Fibroblast of skin of left biceps (primary cell): ENCODE results near the gene SLC27A5.
"Not testable (repeated sequence)": the region's sequence is repeated elsewhere in the genome, so short reads cannot be mapped to it uniquely, and the experiment has no call there.

Experiments
- DNase-seq, 2 experiments: peaks; one replicate each; pipeline ENCODE4 v3.0.0-alpha.2; 2013; ENCODE audit warnings: low read depth in 2 of 2

Gene SLC27A5

DNA sequence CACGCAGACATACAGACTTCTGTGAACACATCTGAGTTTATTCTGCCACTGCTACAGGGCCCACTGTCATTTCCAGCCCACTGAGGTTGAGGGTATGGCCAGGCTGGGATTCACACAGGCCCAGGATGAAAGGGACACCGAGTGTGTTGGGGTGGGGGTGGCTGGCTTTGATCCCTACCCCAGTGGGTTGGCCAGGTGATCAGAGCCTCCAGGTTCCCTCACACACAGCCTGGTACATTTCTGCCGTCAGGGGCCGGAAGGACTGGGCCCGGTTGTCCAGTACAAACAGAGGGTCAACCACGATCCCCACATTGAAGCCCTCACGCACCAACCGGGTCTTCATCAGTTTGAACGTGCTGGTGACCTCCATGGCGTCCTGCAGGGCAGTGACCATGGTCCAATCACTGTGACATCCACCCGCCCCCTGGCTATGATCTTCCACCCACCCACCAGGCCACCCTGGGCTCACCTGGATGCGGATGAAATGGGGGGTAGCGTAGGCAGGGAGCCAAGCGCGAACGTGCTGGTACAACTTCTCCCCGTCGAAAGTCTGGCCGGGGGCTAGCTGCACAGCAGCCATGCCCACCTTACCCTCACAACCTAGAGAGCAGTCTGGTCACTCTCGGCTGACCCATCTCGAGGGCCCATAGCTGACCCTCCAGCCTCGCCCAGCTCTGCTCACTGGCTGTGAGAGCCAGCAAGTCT lies 13.3 kb downstream of the SLC27A5 start:
- no peak for DNase-seq

DNA sequence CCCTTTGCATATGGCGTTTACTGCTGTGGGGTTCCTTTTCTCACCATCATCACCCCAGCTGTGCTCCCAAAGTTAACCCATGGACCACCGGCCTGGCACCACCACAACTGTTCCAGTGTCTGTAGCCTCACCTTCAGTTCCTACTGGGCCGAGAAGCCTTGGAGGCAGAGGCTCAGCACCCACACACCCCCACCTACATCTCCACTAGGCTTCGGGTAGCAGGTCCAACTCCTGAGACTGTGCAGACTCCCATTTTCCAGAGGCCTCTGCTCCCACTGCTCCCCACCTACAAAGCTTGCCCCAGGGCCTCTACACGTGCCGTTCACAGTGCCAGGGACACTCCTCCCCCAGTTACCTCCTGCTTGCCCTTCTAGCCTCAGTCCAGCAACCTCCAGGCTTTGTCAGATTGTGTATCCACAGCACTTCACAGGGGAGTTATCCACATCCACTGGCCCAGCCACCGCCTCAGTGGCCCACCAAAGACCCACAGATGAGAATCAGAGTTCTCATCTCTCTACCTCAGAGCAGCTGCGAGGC lies 14.1 kb downstream of the SLC27A5 start:
- DNase-seq, result no peak

DNA sequence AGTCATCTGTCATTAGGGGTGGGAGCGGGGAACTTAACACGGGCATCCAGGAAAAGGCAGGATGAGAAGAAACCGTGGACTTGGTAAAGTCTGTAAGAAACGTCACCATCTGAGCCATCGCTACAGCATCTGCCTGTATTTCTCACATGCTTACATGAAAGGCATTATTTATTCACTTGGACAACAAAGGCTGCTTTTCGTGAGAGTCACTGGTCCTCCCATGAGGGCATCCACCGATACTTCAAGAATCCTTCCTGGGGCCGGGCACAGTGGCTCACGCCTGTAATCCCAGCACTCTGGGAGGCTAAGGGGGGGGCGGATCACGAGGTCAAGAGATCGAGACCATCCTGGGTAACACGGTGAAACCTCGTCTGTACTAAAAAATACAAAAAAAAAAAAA lies 19.5 kb downstream of the SLC27A5 start:
- no peak for DNase-seq

DNA sequence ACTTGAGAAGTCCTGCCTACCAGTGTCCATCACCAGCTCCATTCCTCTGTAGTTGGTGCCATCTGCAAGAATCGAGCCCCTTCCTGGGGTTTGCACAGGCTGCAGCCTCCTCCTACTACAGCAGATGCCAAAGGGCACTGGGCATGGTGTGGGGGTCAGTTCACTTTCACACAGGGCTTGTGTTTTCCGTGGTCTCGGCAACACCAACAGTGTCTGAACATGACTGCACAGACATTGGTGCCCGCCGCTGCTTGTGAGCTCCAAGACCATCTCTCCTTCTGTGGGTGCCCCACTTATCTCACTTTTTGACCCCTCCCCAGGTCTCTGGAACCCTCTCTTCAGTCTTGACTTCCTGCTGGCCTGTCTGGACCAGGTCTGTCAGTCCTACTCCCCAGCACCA lies 20.4 kb downstream of the SLC27A5 start:
- DNase-seq, result no peak

DNA sequence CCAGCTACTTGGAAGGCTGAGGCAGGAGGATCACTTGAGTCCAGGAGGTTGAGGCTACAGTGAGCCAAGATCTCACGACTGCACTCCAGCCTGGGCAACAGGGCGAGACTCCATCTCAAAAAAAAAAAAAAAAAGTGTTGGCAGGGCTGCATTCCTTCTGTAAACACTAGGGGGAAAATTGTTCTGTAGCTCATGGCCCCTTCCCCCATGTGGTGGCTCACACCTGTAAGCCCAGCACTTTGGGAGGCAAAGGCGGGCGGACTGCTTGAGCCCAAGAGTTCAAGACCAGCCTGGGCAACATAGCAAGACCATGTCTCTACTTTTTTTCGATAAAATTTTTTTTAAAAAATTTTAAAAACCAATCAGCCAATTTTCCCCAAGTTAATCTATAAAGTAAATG lies 27.4 kb downstream of the SLC27A5 start:
- not testable (repeated sequence) for DNase-seq

DNA sequence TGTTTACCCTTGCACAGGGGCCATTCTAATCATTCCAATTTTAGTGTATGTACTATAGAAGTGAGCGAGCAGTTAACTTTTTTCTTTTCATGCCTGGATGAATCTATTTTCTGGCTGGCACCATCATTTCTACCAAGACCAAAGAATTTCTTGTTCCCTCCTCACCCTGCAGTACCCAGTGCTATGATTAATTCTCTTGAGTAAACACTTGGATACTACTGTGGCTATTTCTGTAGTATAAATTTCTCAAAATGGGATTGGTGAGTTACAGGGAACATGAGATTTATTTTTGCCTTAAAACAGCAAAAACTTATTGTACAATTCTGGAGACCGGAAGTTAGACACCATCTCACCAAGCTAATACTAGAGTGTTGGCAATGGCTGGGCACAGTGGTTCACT lies 28.0 kb downstream of the SLC27A5 start:
- DNase-seq, result no peak

DNA sequence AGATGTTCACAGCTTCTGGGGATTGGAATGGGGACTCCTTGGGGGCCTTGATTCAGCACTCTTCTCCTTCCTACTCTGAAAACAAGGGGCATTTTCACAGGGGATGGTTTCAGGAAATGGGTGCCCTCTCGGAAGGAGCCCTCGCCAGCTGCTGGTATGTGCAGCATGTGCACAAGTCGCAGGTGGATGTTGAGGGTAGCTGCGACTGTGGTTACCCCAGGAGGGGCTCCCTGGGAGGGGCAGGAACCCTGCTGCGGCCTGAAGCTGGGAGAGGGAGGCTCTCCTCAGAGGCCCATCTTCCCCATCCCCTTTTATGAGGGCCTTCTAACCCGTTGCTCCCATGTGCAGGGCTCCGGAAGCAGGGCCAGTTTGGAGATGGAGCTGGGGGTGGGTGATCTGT lies 29.4 kb downstream of the SLC27A5 start:
- DNase-seq, result no peak

DNA sequence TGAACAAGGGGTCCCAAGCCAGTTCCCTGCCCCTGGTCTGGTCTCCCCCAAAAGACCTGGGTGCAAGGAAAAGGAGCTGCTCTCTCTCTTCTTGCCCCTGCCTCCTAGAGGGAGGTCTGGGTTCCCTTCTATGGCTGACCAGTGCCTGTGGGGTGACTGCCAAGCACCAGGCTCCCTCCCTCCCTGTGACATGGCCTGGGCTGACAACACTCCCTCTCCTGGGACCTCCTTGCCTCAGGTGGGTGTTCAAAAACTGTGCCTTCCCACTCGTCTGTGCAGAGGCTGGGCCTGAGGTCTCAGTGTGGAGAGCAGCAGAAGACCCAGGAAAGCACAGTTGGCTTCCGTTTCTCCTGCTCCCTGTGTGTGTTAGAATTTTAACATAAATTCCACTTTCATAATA lies 31.0 kb downstream of the SLC27A5 start:
- no peak for DNase-seq

DNA sequence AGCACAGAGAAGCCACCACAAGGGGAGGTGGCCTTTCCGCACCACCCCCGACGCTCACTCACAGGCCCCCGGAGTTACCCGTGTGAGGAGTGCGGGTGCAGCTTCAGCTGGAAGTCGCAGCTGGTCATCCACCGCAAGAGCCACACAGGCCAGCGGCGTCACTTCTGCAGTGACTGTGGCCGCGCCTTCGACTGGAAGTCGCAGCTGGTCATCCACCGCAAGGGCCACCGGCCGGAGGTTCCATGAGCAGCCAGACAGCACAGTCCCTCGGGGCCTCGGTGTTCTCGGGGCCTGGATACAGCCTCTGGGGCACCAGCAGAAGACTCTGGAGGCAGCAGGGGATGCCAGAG lies 31.3 kb downstream of the SLC27A5 start:
- DNase-seq, result no peak

DNA sequence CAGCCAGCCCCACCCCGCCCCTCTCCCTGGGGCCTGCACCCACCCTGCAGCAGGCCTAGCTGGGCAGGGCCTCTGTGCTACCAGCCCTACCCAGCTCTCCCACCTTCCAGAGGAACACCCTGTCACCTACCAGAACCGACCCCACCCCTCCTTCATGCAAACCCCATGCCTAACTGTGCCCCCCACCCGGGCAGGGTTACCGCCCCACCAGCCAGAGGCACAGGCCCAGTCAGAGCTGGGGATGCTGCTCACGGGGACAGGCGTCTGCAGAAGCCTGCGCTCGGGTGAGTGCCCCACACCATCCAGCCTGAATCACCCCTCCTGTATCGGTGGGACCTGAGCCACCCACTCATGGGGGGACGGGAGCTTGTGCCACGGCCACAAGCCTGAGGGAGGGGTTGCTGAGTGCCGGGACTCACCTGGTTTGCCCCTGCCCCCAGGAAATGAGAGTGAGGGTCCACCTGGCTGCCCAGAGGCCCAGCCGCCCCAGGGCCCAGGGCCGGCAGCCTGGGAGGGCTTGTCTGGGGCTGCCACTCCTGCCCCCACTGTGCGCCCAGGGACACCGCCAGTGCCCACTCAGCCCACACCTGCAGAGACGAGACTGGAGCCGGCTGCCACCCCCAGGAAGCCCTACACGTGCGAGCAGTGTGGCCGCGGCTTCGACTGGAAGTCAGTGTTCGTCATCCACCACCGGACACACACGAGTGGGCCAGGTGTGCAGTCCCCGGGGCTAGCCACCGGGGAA lies 31.9 kb downstream of the SLC27A5 start:
- no peak for DNase-seq

DNA sequence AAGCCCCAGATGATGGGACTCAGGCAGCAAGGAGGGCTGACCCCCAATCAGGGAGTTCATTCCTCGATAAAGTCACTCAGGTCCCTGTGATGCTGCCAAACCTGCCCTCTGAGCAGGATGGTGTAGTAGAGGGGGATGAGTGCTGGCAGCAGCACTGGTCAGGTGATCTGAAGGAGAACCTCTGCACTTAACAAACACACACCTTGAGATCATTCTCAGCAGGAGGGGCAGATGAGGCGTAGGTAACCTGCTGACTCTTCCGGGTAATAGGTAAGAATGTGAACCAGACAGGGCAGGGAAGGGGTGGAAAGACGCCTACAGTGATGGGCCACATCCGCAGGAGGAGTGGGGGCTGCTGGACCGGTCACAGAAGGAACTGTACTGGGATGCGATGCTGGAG lies 32.5 kb downstream of the SLC27A5 start:
- DNase-seq, result no peak

DNA sequence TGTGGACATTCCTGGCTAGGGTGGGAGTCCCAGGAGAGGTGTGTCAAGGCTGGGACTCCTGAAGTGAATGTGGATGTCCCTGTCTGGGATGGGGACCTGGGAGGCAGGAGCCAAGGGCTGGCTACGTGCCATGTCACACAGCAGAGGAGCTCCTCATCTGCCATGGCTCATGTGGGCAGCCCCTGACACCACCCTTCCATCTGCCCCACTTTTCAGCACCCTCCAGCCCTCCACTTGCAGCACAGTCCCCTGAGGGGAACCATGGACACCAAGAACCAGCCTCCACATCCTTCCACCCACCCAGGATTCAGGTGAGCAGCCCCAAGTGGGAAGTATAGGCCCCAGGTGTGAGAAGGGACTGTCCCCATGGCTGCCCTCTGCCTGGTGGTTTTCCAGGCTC lies 33.9 kb downstream of the SLC27A5 start:
- no peak for DNase-seq

DNA sequence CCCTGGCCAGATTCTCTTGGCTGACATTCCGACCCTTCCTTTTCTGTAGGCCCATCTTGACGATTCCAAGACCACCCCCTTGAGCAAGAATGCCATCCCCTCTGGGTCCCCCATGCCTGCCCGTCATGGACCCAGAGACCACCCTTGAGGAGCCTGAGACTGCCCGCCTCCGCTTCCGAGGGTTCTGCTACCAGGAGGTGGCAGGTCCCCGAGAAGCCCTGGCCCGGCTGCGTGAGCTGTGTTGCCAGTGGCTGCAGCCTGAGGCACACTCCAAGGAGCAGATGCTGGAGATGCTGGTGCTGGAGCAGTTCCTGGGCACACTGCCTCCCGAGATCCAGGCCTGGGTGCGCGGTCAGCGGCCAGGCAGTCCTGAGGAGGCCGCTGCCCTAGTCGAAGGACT lies 34.7 kb downstream of the SLC27A5 start:
- no peak for DNase-seq

DNA sequence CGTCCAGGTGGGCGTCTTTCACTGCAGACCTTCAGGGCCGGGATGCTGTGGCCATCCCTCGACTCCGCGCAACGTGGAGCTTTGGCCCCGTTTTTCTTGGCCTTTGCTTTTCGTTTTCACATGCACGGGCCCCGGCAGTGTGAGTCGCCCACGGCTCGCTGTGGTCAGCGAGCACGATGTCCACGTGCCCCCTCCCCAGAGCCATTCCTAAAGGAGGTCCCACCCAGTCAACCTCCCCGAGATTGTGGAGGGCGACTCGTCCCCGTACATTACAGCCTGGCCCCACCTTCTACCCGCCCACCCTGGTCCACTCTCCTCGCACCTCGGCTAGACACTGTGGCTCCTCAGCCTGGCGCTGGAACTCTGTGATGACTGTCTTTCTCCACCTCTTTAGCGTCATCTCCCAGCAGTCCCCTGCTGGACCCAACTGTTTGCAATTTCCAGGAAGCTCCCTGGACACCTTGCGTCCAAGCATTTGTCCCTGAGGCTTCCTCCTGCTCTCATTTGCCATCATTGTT lies 35.2 kb downstream of the SLC27A5 start:
- no peak for DNase-seq

DNA sequence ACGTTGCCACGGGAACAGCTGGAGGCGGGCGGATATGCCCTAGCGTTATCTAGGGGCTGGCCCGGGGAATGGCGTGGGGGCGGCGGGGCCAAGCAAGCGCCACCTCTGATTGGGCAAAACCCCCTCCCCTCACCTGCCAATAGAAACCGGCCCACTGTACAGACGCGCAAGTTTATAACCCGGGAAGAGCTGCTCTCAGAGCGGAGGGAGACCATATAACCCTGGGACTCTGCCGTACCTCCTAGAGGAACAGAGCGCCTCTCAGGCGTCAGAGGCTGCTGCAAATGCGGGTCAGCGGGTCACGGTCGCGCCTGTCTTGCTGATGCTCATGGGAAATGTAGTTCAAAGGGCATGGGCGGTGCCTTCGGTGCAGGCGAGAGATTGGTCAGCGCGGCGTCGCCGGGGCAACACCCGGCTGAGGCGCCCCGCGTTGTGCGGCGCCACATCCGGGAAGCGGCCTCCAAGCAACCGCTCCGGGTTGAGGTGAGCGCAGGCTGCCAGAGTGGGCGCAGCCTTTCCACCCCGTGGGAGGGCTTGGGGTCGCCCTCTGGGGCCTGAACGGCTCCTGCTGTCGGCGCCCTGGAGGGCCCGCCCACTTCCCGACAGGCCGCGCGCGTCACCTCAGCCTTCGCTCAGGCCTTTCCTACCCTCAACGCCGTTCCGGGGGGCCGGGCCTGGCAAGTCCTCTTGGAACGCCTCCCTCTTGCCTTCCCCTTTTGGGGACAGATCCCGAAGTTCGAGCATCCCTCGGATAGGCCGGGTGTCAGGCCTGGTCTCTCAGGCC lies 35.9 kb downstream of the SLC27A5 start, which contains the start of gene ZNF446:
Gene ZNF446 (plus strand): TSS at position 639 of the 784 bp plus-strand sequence. CDS start 867 bp downstream, outside the sequence.
- peak; percentile 88 to 90 for DNase-seq

DNA sequence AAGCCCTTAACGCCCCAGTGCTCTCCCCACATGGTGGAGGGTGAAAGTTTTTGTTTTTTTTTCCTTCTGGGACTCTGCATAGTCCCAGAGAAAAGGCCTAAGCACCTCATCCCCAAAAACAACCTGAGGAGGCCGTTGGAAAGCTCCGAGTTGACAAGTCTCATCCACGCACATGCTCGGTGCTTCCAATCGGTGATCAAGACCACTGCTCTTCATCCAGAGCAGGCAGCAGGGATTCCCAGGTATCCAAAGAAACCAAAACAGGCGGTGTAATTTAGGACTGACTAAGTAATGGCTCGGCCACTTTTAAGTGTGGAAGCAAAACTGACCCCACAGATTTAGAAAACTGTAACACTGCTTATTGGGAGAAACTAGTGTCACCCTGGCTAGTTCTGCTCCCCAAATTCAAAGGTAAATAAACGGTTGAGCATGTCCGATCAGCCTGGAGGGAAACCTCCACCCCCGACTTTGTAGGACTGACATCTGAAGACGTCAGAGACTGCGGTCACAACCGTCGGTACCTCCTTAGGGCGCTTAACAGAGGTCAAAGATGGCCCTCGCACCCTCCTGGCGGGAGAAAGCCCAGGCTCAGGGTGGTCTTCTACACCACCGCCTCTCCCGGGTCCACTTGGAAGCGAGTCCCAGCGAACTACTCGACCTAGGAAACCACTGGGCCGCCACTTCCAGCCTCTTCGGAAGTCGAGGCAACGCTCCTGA lies 36.6 kb downstream of the SLC27A5 start:
- DNase-seq, result no peak

DNA sequence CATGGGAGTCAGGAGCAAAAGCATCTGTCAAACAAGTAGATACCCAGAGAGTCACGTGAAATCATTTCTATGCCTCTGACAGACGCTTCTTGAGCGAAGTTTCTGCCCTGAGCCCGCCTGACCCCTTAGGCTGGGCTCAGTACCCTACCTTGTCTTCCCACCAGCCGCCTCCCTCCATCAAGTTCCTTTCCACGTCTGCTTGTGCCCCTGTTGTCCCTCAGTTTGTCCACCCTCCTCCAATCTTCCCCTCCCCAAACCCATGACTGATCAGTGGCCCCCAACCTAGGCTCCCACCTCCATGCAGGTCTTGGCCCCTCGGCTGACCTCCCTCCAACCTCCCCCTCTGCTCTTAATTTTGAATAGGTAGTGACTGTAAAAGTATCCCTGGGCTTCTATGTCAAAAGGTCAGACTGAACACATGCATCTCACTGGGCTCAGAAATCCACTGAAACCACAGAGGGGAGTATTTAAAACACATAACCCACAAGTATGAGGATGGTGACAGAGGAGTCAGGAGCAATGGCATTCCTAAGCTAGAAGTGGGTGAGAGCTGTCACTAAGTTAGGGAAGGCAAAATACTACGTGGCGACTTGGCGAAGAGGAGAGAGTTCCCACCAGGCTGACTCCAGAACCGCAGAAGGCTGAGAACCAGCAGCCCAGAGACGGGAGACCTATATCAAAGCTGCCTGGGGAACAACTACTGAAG lies 37.3 kb downstream of the SLC27A5 start:
- DNase-seq, result peak in 1 of 2 experiments; percentile 6

DNA sequence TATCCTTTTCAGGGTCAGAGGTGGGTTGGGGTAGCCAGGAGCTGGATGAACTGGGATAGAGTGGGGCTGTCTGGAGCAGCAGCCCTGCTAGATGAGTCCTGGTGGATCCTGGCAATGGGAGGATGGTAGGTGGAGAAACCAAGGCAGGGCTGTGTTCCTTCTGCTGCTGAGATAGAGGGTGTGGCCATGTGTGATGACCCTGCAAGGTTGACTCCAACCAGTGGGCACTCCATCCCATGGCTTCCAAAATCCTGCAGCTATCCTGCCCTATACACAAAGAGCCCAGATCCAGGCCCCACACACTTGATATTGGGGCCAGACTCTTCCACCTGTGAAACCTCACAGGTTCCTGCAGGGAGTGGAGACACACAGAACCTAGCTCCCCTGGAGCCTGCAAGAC lies 38.0 kb downstream of the SLC27A5 start:
- DNase-seq, result no peak

DNA sequence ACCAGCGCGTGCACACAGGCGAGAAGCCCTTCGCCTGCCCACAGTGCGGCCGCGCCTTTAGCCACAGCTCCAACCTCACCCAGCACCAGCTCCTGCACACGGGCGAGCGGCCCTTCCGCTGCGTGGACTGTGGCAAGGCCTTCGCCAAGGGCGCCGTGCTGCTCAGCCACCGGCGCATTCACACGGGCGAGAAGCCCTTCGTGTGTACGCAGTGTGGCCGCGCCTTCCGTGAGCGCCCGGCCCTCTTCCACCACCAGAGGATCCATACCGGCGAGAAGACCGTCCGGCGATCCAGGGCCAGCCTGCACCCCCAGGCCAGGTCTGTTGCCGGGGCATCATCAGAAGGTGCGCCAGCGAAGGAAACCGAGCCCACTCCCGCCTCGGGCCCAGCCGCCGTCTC lies 40.1 kb downstream of the SLC27A5 start:
- no peak for DNase-seq

DNA sequence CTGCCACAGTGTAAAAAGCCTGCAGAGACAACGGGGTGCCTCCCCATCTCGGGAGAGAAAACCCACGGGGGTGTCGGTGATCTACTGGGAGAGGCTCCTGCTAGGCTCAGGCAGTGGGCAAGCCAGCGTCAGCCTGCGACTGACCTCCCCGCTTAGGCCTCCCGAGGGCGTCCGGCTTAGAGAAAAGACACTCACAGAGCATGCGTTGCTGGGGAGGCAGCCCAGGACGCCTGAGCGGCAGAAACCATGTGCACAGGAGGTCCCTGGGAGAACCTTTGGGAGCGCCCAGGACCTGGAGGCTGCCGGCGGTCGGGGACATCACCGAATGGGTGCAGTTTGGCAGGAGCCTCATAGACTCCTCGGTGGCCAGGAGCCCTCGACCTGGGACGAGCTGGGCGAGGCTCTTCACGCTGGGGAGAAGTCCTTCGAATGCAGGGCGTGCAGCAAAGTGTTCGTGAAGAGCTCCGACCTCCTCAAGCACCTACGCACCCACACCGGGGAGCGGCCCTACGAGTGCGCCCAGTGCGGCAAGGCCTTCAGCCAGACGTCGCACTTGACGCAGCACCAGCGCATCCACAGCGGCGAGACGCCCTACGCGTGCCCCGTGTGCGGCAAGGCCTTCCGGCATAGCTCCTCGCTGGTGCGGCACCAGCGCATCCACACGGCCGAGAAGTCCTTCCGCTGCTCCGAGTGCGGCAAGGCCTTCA lies 40.8 kb downstream of the SLC27A5 start:
- DNase-seq, result not testable (repeated sequence)
